CD14-positive monocyte (primary cell): ENCODE measurements around the gene SMARCB1. TPM values are rescaled to one million over a fixed set of nuclear protein-coding genes. Genes with fewer than 3 reads are reported as not detected.

Source experiments
- DNase-seq, 3 donors: peaks; one replicate each; pipeline ENCODE4 v3.0.0-alpha.2; 2011 to 2022
- H2AFZ ChIP-seq: 2 replicates; pipeline ENCODE4 v1.6.0; 2012; ENCODE audit warnings: mild to moderate bottlenecking, low read depth, low read length, inconsistent platforms; ENCODE audit not compliant: insufficient read depth, poor library complexity, severe bottlenecking
- H3K27ac ChIP-seq, 2 donors: 1 replicate in 1 of 2; 2 replicates in 1 of 2; pipeline ENCODE4 v1.5.1; 2012 to 2013; ENCODE audit warnings: low read length in 2 of 2, control low read depth in 1 of 2, inconsistent platforms in 1 of 2, low read depth in 1 of 2, mild to moderate bottlenecking in 1 of 2
- H3K27me3 ChIP-seq, 2 donors: one replicate each; pipeline versions ENCODE4 v1.6.0 to v1.6.1; 2011 to 2013; ENCODE audit warnings: low read length in 2 of 2; ENCODE audit not compliant: control insufficient read depth in 2 of 2, insufficient read depth in 2 of 2
- H3K36me3 ChIP-seq, 2 donors: replicated peaks in 1 of 2; 1 replicate in 1 of 2; 2 replicates in 1 of 2; pipeline versions ENCODE4 v1.5.1 to v1.6.1; 2012 to 2013; ENCODE audit warnings: low read length in 2 of 2, control low read depth in 1 of 2, inconsistent platforms in 1 of 2, mild to moderate bottlenecking in 1 of 2; ENCODE audit not compliant: insufficient read depth in 2 of 2, control insufficient read depth in 1 of 2
- H3K4me1 ChIP-seq, 2 donors: 1 replicate in 1 of 2; 2 replicates in 1 of 2; pipeline versions ENCODE4 v1.5.1 to v1.6.1; 2012 to 2013; ENCODE audit warnings: low read length in 2 of 2, control low read depth in 1 of 2, inconsistent platforms in 1 of 2, mild to moderate bottlenecking in 1 of 2, moderate library complexity in 1 of 2; ENCODE audit not compliant: insufficient read depth in 2 of 2, control insufficient read depth in 1 of 2
- H3K4me2 ChIP-seq: replicated peaks from 2 replicates; pipeline ENCODE3; 2012; ENCODE audit warnings: low read length, moderate library complexity, mild to moderate bottlenecking; ENCODE audit not compliant: poor library complexity, severe bottlenecking; ENCODE audit errors: extremely low read depth
- H3K4me3 ChIP-seq, 3 experiments: fragments of 200-600 bp in 1 of 3; sonication (generic) in 1 of 3; replicated peaks in 1 of 3; 1 replicate in 2 of 3; 2 replicates in 1 of 3; pipeline ENCODE4 v1.5.1; 2011 to 2013; ENCODE audit warnings: low read length in 3 of 3, mild to moderate bottlenecking in 3 of 3, control low read depth in 2 of 3, low read depth in 2 of 3, inconsistent platforms in 1 of 3, moderate library complexity in 1 of 3
- H3K79me2 ChIP-seq: 2 replicates; pipeline ENCODE4 v1.6.0; 2012; ENCODE audit warnings: mild to moderate bottlenecking, control low read depth, inconsistent platforms, low read length, moderate library complexity; ENCODE audit not compliant: insufficient read depth
- H3K9ac ChIP-seq: 2 replicates; pipeline ENCODE4 v1.6.0; 2017; ENCODE audit warnings: low read length, mild to moderate bottlenecking; ENCODE audit not compliant: insufficient read depth, poor library complexity, severe bottlenecking
- H3K9me3 ChIP-seq, 2 donors: replicated peaks in 1 of 2; 1 replicate in 1 of 2; 2 replicates in 1 of 2; pipeline versions ENCODE4 v1.5.1 to v1.6.1; 2012 to 2013; ENCODE audit warnings: low read length in 2 of 2, control low read depth in 1 of 2; ENCODE audit not compliant: control insufficient read depth in 1 of 2, insufficient read depth in 1 of 2
- H4K20me1 ChIP-seq: 2 replicates; pipeline ENCODE4 v1.6.0; 2012; ENCODE audit warnings: mild to moderate bottlenecking, low read length, control low read depth, moderate library complexity; ENCODE audit not compliant: insufficient read depth
- H3K27ac Mint-ChIP-seq, 7 donors: one replicate each; pipeline ENCODE4 v1.8.0; 2020; ENCODE audit warnings: mild to moderate bottlenecking in 7 of 7, mixed read lengths in 7 of 7, moderate library complexity in 6 of 7, inconsistent platforms in 2 of 7
- H3K27me3 Mint-ChIP-seq, 3 donors: one replicate each; pipeline ENCODE4 v1.8.0; 2021 to 2022; ENCODE audit warnings: low read depth in 3 of 3, mild to moderate bottlenecking in 3 of 3, mixed read lengths in 3 of 3, moderate library complexity in 3 of 3, inconsistent platforms in 1 of 3
- H3K36me3 Mint-ChIP-seq, 2 donors: one replicate each; pipeline ENCODE4 v1.8.0; 2020; ENCODE audit warnings: mixed read lengths in 2 of 2, inconsistent platforms in 1 of 2, mild to moderate bottlenecking in 1 of 2
- H3K4me1 Mint-ChIP-seq: one replicate; pipeline ENCODE4 v1.8.0; 2020; ENCODE audit warnings: mild to moderate bottlenecking, mixed read lengths
- H3K4me3 Mint-ChIP-seq, 2 donors: one replicate each; pipeline ENCODE4 v1.8.0; 2020; ENCODE audit warnings: mild to moderate bottlenecking in 2 of 2, mixed read lengths in 2 of 2, moderate library complexity in 1 of 2
- H3K9me3 Mint-ChIP-seq, 7 donors: one replicate each; pipeline ENCODE4 v1.8.0; 2020 to 2022; ENCODE audit warnings: mixed read lengths in 7 of 7, mild to moderate bottlenecking in 6 of 7, moderate library complexity in 6 of 7, inconsistent platforms in 2 of 7
- CTCF ChIP-seq: fragments of 200-600 bp; IDR thresholded peaks from one replicate; pipeline ENCODE4 v1.8.0; 2022; ENCODE audit warnings: antibody characterized with exemption, mild to moderate bottlenecking
- WGBS: methylation state at CpG from one replicate; pipeline ENCODE4 v1.1.5; 2013; ENCODE audit warnings: missing lambda C conversion rate; ENCODE audit not compliant: insufficient coverage; 5-methylcytosine and 5-hydroxymethylcytosine counted together
- intact Hi-C, 2 donors: fragments of 100-400 bp; cut with micrococcal nuclease; formaldehyde crosslinking; loops; one replicate each; pipeline versions ENCODE4 v1.15.0 to v1.15.1; 2023
- polyA plus RNA-seq, 3 donors: library from polyadenylated mRNA; depleted of rRNA in 1 of 3; unstranded in 2 of 3; stranded (reverse) in 1 of 3; fragments of 300-500 nt in 2 of 3; fragments of >200 nt in 1 of 3; fragmentation: Illumina TruSeq in 2 of 3; gene quantifications; 1 replicate in 2 of 3; 2 replicates in 1 of 3; pipeline ENCODE4 v1.2.3, GENCODE V29; 2012 to 2021

Gene SMARCB1
- polyA plus RNA-seq, 3 donors = 30.3 to 71.8 (median 31.5) TPM

DNA sequence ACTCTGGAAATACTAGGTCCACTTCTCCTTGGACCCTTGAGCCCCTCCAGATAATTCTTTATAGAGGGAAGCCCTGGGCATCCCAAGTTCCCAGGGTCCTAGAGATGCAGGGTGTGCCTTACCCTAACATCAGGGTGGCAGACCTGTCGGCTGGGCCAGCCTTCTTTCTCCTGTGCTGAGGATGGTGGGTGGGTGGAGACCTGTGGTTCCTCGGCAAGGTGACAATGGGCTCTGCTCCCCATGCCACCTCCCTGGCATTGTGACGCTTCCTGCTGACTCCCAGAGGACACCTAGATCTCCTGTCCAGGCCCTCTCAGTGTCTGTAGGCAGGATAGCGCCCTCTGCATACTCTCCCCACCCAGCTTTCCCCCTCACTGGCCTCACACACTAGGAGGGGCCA, 55.8 kb downstream of the SMARCB1 start:
- DNase-seq = no peak
- no peaks in the 10 kb centered on the region for H3K9me3 Mint-ChIP-seq
- H3K79me2 ChIP-seq = no peaks in the 10 kb centered on the region
- H3K36me3 ChIP-seq = no peaks in the 10 kb centered on the region
- peaks cover 3 to 10% (median 5%) of the 10 kb centered on the region in 3 donors for H3K27me3 Mint-ChIP-seq
- H3K27ac Mint-ChIP-seq = peak overlapping the region in 2 of 7 donors; percentile 10 to 57
- no peak overlapping the region for H3K4me3 ChIP-seq
- H3K27ac ChIP-seq = no peak overlapping the region
- H3K27me3 ChIP-seq = no peaks in the 10 kb centered on the region
- H4K20me1 ChIP-seq = no peaks in the 10 kb centered on the region
- peaks cover 31% of the 10 kb centered on the region for H3K4me1 Mint-ChIP-seq
- H3K9ac ChIP-seq = no peak overlapping the region
- H3K9me3 ChIP-seq = no peaks in the 10 kb centered on the region
- no peak overlapping the region for H2AFZ ChIP-seq
- no peak overlapping the region for H3K4me3 Mint-ChIP-seq
- WGBS = 57% methylated on average over 1 of the region's 4 CpGs
- intact Hi-C loops = no loop called here
- H3K4me2 ChIP-seq = no peak overlapping the region
- H3K36me3 Mint-ChIP-seq = no peaks in the 10 kb centered on the region
- peaks cover 25 to 27% of the 10 kb centered on the region in 2 donors for H3K4me1 ChIP-seq
- TF ChIP-seq CTCF = no peak

DNA sequence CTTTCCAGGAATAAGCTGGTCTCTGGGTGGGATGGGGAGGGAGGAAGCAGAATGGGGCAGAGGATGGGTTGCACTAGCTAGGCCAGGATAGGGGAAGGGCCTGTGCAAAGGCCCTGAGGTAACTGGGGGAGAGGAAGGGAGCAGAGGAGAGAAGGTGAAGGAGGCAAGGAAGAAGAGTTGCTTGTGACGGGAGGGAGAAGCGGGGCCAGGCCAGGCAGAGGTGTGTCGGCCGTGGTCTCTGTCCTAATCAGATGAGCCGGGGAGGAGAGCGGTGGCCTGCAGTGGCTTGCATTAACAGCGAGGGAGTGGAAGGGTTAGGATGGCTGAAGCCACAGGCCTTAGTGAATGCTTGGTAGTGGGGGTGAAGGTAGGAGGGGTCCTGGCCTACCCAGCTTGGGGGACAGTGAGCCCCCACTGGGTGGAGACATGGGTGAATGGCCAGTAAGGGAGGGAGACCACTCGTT, 58.0 kb downstream of the SMARCB1 start:
- H3K9me3 ChIP-seq = no peaks in the 10 kb centered on the region
- H3K36me3 ChIP-seq = no peaks in the 10 kb centered on the region
- H3K4me2 ChIP-seq = no peak overlapping the region
- 78% methylated on average over 7 of the region's 8 CpGs for WGBS
- no peak for TF ChIP-seq CTCF
- intact Hi-C loops = loop anchor here in 1 of 2 donors (5.0 kb wide), 1 partner anchor 297 kb away; no protein-coding TSS in a partner anchor
- H3K79me2 ChIP-seq = no peaks in the 10 kb centered on the region
- no peak for DNase-seq
- no peak overlapping the region for H2AFZ ChIP-seq
- no peak overlapping the region for H3K27ac ChIP-seq
- no peak overlapping the region for H3K4me3 Mint-ChIP-seq
- no peak overlapping the region for H3K9ac ChIP-seq
- H3K27me3 ChIP-seq = no peaks in the 10 kb centered on the region
- H3K4me1 ChIP-seq = peaks cover 18 to 19% of the 10 kb centered on the region in 2 donors
- peaks cover 4 to 10% (median 8%) of the 10 kb centered on the region in 3 donors for H3K27me3 Mint-ChIP-seq
- no peaks in the 10 kb centered on the region for H4K20me1 ChIP-seq
- peaks cover 17% of the 10 kb centered on the region for H3K4me1 Mint-ChIP-seq
- no peaks in the 10 kb centered on the region for H3K36me3 Mint-ChIP-seq
- H3K4me3 ChIP-seq = no peak overlapping the region
- H3K27ac Mint-ChIP-seq = no peak overlapping the region
- no peaks in the 10 kb centered on the region for H3K9me3 Mint-ChIP-seq
